SJCRH30 (cell line): ENCODE results near the gene NTRK3. TPM values are rescaled to one million over a fixed set of nuclear protein-coding genes. Genes with fewer than 3 reads are reported as not detected.

Source experiments
- DNase-seq, 2 experiments: peaks; one replicate each; pipeline ENCODE4 v3.0.0-alpha.2; 2015 to 2020
- H3K27ac ChIP-seq: fragments of 250-450 bp; sonication (Bioruptor Pico); 2 replicates; pipeline ENCODE4 v1.5.1; 2020; ENCODE audit warnings: mild to moderate bottlenecking, moderate library complexity
- H3K27me3 ChIP-seq: fragments of 250-450 bp; sonication (Bioruptor Pico); 2 replicates; pipeline ENCODE4 v1.5.1; 2020; ENCODE audit warnings: mild to moderate bottlenecking, moderate library complexity
- H3K36me3 ChIP-seq: fragments of 250-450 bp; sonication (Bioruptor Pico); 2 replicates; pipeline ENCODE4 v1.5.1; 2020; ENCODE audit warnings: mild to moderate bottlenecking, moderate library complexity
- H3K4me1 ChIP-seq: fragments of 250-450 bp; sonication (Bioruptor Pico); 2 replicates; pipeline ENCODE4 v1.5.1; 2020; ENCODE audit warnings: mild to moderate bottlenecking, moderate library complexity
- H3K4me3 ChIP-seq: fragments of 250-450 bp; sonication (Bioruptor Pico); 2 replicates; pipeline ENCODE4 v1.5.1; 2020; ENCODE audit warnings: mild to moderate bottlenecking, moderate library complexity
- H3K9me3 ChIP-seq: fragments of 250-450 bp; sonication (Bioruptor Pico); replicated peaks from 2 replicates; pipeline ENCODE4 v1.5.1; 2020; ENCODE audit warnings: mild to moderate bottlenecking, moderate library complexity
- total RNA-seq: library from RNA; depleted of rRNA; stranded (reverse); fragments of >200 nt; shearing (Covaris generic); gene quantifications from 2 replicates; pipeline ENCODE4 v1.2.3, GENCODE V29; 2014

Gene NTRK3
- total RNA-seq, 1 experiment from 2014 or later, result 7.6 TPM

DNA sequence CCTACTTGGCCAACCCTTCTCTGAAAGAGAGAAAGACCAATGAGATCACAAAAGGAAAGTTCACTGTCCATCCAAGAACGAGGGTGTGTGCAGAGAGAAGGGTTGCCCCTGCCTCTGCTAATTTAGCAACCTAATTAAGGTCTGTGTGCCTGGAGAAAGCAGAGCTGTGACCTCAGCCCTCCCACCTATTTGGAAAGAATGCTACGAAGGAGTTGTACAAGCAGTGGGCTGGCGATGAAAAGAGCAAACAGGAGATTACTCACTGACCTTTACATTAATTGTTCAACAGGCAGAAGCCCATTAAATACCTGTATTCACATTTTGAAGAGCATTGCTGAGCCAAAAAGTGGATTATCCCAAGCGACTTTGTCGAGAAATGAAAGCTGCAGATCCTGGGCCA lies 314.9 kb downstream of the NTRK3 start:
- H3K27ac ChIP-seq, result no peak overlapping the region
- peaks cover 6% of the 10 kb centered on the region; the same call in 1 of the 2 replicates for H3K4me1 ChIP-seq
- DNase-seq, result no peak
- H3K4me3 ChIP-seq, result no peak overlapping the region
- no peaks in the 10 kb centered on the region for H3K9me3 ChIP-seq
- no peaks in the 10 kb centered on the region for H3K36me3 ChIP-seq
- no peaks in the 10 kb centered on the region for H3K27me3 ChIP-seq

DNA sequence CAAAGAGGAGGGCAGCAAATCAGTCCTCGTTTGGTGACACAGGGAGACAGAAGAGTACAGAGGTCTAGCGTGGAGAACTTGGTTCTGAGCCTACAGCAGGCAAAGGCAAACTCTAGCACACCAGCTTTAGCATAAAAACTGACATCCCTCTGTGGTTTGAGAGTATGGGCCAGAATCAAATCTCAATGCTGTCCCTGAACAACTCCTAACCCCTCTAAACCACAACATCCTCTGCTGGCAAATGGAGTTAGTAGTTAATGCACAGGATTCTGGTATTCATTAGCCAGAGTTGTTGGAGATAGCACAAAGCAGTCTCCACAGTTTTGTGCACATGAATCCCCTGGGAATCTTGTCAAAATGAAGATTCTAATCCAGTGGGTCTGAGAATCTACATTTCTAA lies 315.8 kb downstream of the NTRK3 start:
- DNase-seq, result peak in 1 of 2 experiments; percentile 15
- no peak overlapping the region for H3K27ac ChIP-seq

GRCh38 chr15:87939848-87940457 lies 316.6 kb downstream of the NTRK3 start:
- Histone ChIP-seq H3K4me1 (peaks cover 6% of the 10 kb centered on the region; the same call in 1 of the 2 replicates), H3K9me3 (no peaks in the 10 kb centered on the region), H3K27me3 (no peaks in the 10 kb centered on the region), H3K27ac (no peak overlapping the region), H3K4me3 (no peak overlapping the region), H3K36me3 (no peaks in the 10 kb centered on the region)
- peak in 1 of 2 experiments; percentile 44 for DNase-seq

More for the DNA sequence above, 315.8 kb downstream of the NTRK3 start:
- Histone ChIP-seq H3K27me3 (no peaks in the 10 kb centered on the region), H3K4me1 (peaks cover 6% of the 10 kb centered on the region; the same call in 1 of the 2 replicates), H3K36me3 (no peaks in the 10 kb centered on the region), H3K4me3 (no peak overlapping the region), H3K9me3 (no peaks in the 10 kb centered on the region)

- Histone ChIP-seq H3K4me1 (peaks cover 3% of the 10 kb centered on the region; the same call in 1 of the 2 replicates), H3K36me3 (no peaks in the 10 kb centered on the region)
- DNase-seq, result no peak
Observed at GRCh38 chr15:87938031-87938430, 318.5 kb downstream of the NTRK3 start.

DNA sequence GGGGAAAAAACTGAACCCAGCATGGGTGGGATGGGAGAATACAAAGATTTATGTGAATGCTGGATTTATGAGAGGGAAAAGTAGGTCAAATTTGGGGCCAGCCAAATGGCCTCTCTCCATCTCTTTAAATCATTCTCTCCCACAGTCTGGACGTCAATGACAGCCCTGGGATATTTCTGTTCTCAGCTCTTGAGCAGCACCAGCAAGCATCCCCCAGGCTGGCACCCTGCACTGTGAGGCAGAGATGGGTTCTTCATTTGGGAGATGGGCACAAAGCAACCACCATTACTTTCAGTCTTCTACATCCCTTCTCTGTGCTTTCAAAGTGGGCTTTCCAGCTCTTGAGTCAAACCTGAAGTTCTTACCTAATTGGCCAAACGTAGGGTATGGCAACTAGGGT lies 321.0 kb downstream of the NTRK3 start:
- H3K9me3 ChIP-seq, result no peaks in the 10 kb centered on the region
- no peak overlapping the region for H3K4me3 ChIP-seq
- DNase-seq, result no peak
- no peak overlapping the region for H3K27ac ChIP-seq
- no peaks in the 10 kb centered on the region for H3K27me3 ChIP-seq
- no peaks in the 10 kb centered on the region for H3K36me3 ChIP-seq
- 0 out of 2 replicates have a peak, but pooled peaks cover 2% of the 10 kb centered on the region for H3K4me1 ChIP-seq

More at GRCh38 chr15:87938031-87938430, 318.5 kb downstream of the NTRK3 start:
- no peak overlapping the region for H3K4me3 ChIP-seq
- H3K27ac ChIP-seq, result no peak overlapping the region
- H3K27me3 ChIP-seq, result no peaks in the 10 kb centered on the region
- no peaks in the 10 kb centered on the region for H3K9me3 ChIP-seq

DNA sequence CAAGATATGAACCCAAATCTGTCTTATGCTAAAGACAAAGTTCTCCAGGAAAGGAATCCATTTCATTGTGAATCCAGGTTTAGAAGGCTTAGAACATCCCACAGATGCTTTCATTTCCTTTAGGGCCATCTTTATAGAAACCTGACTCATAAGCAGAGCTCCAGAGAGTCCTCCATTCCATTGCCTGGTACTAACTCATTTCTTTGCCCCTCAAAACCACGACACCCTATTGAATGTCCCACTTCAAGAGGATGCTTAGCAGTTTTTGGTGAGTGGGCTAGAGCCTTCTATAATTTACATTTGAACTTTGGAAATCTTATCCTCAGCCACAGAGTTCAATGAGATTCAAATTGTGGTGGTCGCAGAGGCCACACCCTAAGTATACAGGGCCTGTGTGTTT lies 325.0 kb downstream of the NTRK3 start:
- no peak for DNase-seq

DNA sequence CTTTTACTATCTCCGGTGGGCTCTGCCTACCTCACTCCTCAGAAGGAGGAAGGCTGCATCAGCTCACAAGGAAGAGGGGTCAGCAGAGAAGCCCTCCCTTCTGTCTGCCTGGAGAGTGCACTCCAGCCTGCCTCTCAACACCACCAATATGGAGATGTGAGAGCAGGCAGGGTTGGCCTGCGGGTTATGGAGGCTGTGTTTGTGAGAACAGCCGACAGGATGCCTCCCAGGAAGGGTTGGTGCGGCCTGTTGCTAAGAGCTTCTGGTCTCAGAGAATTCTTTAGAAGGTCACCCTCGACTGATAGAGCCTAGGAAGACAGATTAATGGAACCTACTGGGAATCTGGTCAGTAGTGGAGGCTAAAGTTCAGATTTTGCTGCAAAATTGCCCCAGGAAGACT lies 326.1 kb downstream of the NTRK3 start:
- Histone ChIP-seq H3K4me1 (no peaks in the 10 kb centered on the region), H3K9me3 (no peaks in the 10 kb centered on the region), H3K36me3 (no peaks in the 10 kb centered on the region), H3K4me3 (no peak overlapping the region), H3K27ac (no peak overlapping the region), H3K27me3 (no peaks in the 10 kb centered on the region)
- no peak for DNase-seq

More for the DNA sequence above, 325.0 kb downstream of the NTRK3 start:
- Histone ChIP-seq H3K27ac (no peak overlapping the region), H3K4me1 (no peaks in the 10 kb centered on the region), H3K36me3 (no peaks in the 10 kb centered on the region), H3K4me3 (no peak overlapping the region), H3K9me3 (no peaks in the 10 kb centered on the region), H3K27me3 (no peaks in the 10 kb centered on the region)

DNA sequence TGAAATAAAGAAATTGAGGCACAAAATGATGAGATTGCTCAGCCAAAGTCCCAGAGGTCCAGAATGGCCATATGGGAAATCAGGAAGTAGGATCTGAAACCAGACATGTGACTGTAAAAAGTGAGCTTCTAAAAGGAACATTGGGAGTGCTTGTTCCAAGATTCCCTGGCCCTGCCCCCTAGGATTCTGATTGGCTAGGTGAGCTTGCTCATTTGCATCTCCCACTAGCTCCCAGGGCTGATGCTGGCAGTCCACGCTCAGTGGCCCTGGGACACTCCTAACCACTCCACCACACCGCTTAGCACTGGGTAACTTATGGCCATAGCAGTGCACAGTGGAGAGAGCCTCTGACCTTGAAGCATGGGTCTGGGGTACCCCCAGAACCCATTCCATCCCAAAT lies 326.7 kb downstream of the NTRK3 start:
- Histone ChIP-seq H3K4me3 (no peak overlapping the region), H3K4me1 (no peaks in the 10 kb centered on the region), H3K27ac (no peak overlapping the region), H3K9me3 (no peaks in the 10 kb centered on the region), H3K36me3 (no peaks in the 10 kb centered on the region), H3K27me3 (no peaks in the 10 kb centered on the region)
- peak; percentile 22 to 33 for DNase-seq

DNA sequence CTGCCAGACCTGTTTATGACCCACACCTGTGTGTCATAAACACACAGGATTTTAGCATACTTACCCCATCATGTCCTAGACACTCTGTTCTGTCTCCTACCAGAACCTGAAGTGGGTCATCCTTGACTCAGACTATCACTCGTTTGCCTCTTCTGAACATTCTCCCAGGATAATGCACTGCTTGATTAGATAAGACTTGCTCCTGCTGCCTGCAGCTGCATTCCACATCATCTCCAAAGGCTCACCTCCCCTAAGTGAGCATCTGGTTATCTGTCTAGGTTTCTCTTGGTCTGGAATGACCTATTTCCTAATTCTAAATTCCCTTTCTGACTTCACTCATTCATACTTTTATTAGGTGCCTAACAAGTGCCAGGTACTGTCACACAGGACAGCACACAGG lies 332.1 kb downstream of the NTRK3 start:
- no peaks in the 10 kb centered on the region for H3K9me3 ChIP-seq
- H3K36me3 ChIP-seq, result no peaks in the 10 kb centered on the region
- no peaks in the 10 kb centered on the region for H3K27me3 ChIP-seq
- no peak for DNase-seq
- H3K4me3 ChIP-seq, result no peak overlapping the region
- H3K27ac ChIP-seq, result no peak overlapping the region
- no peaks in the 10 kb centered on the region for H3K4me1 ChIP-seq

DNA sequence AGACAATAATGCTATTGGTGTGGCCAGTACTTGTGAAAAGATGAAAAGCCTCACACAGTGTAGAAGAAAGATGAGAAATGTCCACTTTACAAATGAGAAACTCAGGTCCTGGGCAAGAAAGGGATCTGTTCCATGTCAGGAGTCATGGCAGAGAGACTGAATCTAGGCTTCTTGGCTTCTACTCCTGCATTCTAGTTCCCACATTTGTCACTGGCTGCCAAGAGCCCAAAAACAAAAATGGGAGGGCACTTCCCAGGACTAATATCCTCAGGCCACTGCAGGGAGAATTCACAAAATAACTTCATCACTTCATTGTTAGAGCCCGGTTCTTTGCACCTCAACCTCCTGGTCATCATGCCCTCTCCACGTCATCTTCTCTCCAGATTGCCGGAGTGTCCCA lies 337.5 kb downstream of the NTRK3 start:
- Histone ChIP-seq H3K4me1 (no peaks in the 10 kb centered on the region), H3K36me3 (no peaks in the 10 kb centered on the region), H3K27me3 (no peaks in the 10 kb centered on the region), H3K9me3 (no peaks in the 10 kb centered on the region), H3K27ac (no peak overlapping the region), H3K4me3 (no peak overlapping the region)
- DNase-seq, result no peak

DNA sequence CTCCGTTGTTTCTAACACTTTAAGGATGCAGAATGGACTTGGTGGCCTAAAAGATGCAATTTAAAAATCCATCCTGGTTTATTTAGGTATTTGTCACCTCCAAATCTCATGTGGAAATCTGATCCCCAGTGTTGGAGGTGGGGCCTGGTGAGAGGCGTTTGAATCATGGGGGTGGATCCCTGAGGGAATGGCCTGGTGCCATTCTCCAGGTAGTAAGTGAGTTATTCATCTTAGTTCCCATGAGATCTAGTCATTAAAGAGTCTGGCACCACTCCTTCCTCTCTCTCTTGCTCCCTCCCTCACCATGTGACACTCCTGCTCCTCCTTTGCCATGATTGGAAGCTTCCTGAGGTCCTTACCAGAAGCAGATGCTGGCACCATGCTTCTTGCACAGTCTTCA lies 339.1 kb downstream of the NTRK3 start:
- Histone ChIP-seq H3K36me3 (no peaks in the 10 kb centered on the region), H3K4me3 (no peak overlapping the region), H3K27me3 (no peaks in the 10 kb centered on the region), H3K27ac (no peak overlapping the region), H3K4me1 (no peaks in the 10 kb centered on the region), H3K9me3 (no peaks in the 10 kb centered on the region)
- no peak for DNase-seq

GRCh38 chr15:87916208-87916607 lies 340.3 kb downstream of the NTRK3 start:
- no peak for DNase-seq
- no peaks in the 10 kb centered on the region for H3K4me1 ChIP-seq
- H3K4me3 ChIP-seq, result no peak overlapping the region
- H3K9me3 ChIP-seq, result no peaks in the 10 kb centered on the region
- no peak overlapping the region for H3K27ac ChIP-seq
- H3K36me3 ChIP-seq, result no peaks in the 10 kb centered on the region
- no peaks in the 10 kb centered on the region for H3K27me3 ChIP-seq

DNA sequence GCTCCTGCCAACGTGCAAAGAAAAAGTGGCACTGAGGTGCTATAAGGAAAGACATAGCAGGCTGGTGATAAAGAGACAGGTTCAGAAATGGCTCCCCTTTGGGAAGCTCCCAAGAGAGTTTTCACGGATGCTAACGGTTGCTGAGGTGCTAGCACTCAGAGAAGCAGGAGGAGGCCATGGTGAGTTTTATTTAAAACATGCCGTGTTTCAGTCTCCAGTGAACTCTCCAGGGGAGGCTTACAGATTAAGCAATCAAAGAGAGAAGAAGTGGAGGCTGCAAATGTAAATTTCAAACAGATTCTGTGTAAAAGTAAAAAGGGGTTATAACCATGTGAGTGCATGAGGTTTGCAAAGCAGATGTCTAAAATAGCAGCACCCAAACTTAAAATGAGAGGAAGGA lies 346.2 kb downstream of the NTRK3 start:
- DNase-seq, result no peak
- no peaks in the 10 kb centered on the region for H3K27me3 ChIP-seq
- H3K27ac ChIP-seq, result no peak overlapping the region

GRCh38 chr15:87907676-87908446 lies 348.7 kb downstream of the NTRK3 start:
- no peaks in the 10 kb centered on the region for H3K36me3 ChIP-seq
- no peak overlapping the region for H3K4me3 ChIP-seq
- no peaks in the 10 kb centered on the region for H3K4me1 ChIP-seq
- no peak for DNase-seq
- no peaks in the 10 kb centered on the region for H3K9me3 ChIP-seq
- 0 out of 2 replicates have a peak, but pooled peaks cover 2% of the 10 kb centered on the region for H3K27me3 ChIP-seq
- no peak overlapping the region for H3K27ac ChIP-seq

More for the DNA sequence above, 346.2 kb downstream of the NTRK3 start:
- no peak overlapping the region for H3K4me3 ChIP-seq
- no peaks in the 10 kb centered on the region for H3K36me3 ChIP-seq
- no peaks in the 10 kb centered on the region for H3K4me1 ChIP-seq
- H3K9me3 ChIP-seq, result no peaks in the 10 kb centered on the region

DNA sequence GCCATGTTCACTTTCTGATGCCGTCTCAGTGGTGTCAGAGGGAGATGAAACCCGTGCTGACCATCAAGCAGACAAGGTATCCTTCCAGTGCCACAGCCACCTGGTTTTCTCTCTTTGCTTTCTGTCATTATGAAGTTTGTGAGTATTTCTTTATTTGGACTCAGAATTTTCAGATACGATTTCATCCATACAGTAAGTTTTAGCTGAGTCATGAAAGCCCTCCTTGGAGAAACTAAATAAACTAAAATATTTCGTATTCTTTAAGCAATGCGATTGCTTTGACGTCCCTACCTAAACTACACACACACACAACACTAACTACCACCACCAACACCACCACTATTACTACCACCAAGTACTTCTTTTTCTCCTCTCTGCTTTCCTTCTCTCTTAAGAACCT lies 350.1 kb downstream of the NTRK3 start:
- DNase-seq, result no peak
- Histone ChIP-seq H3K27me3 (0 out of 2 replicates have a peak, but pooled peaks cover 2% of the 10 kb centered on the region), H3K4me1 (no peaks in the 10 kb centered on the region), H3K9me3 (no peaks in the 10 kb centered on the region), H3K27ac (no peak overlapping the region), H3K36me3 (no peaks in the 10 kb centered on the region), H3K4me3 (no peak overlapping the region)
